ENCODE data around the gene ATP6V1F. TPM values are rescaled to one million over a fixed set of nuclear protein-coding genes. Genes with fewer than 3 reads are reported as not detected.

Gene ATP6V1F
- total RNA-seq, 1 experiment from 2014 or later: 149 TPM

GRCh38 chr7:128895320-128895719, 32.7 kb downstream of the ATP6V1F start:
- H3K4me2 ChIP-seq (ENCODE audit: low read length): no peak overlapping the region
- ChIA-PET RAD21 (ENCODE audit: low non-redundant PET in 1 of 2, low total read pairs in 2 of 2, uncharacterized antibody in 2 of 2, unreplicated experiment in 2 of 2) (no interaction called here), CTCF (no interaction called here), POLR2A (no interaction called here)
- TF ChIP-seq EZH2 (IDR thresholded peaks at IDR 0.05): no peak
- no peak for TF ChIP-seq RAD21 (IDR thresholded peaks at IDR 0.05; ENCODE audit: low read depth)
- no peak for TF ChIP-seq EGR1 (IDR thresholded peaks at IDR 0.05; ENCODE audit: low read depth)
- no peak for TF ChIP-seq CBX3 (IDR thresholded peaks at IDR 0.05; ENCODE audit: low read depth)
- no peak for TF ChIP-seq REST (IDR thresholded peaks at IDR 0.05; ENCODE audit: low read depth)
- no peak for TF ChIP-seq CEBPB (IDR thresholded peaks at IDR 0.05; ENCODE audit: low read depth)
- no peak for TF ChIP-seq JUND (IDR thresholded peaks at IDR 0.05)
- TF ChIP-seq ZFX (IDR thresholded peaks at IDR 0.05): no peak
- TF ChIP-seq POLR2AphosphoS5 (IDR thresholded peaks at IDR 0.05; ENCODE audit: low read depth, low read length): no peak
- TF ChIP-seq ATF3 (IDR thresholded peaks at IDR 0.05): no peak
- TF ChIP-seq SRF (IDR thresholded peaks at IDR 0.05; ENCODE audit: low read depth): no peak
- TF ChIP-seq ELF1 (IDR thresholded peaks at IDR 0.05; ENCODE audit: borderline replicate concordance, low read depth): no peak
- TF ChIP-seq CTCF (IDR thresholded peaks at IDR 0.05 in 2 of 3, conservative IDR thresholded peaks at IDR 0.05 in 1 of 3; ENCODE audit: borderline replicate concordance in 1 of 3, insufficient read depth in 1 of 3, low read depth in 2 of 3, low read length in 2 of 3): no peak
- no peak for TF ChIP-seq ZBTB33 (IDR thresholded peaks at IDR 0.05; ENCODE audit: extremely low read depth, insufficient replicate concordance, low read length)
- TF ChIP-seq FOSL1 (IDR thresholded peaks at IDR 0.05; ENCODE audit: low read depth): no peak
- no peak for TF ChIP-seq ZNF274 (IDR thresholded peaks at IDR 0.05; ENCODE audit: low read depth, low read length)
- TF ChIP-seq POLR2A (IDR thresholded peaks at IDR 0.05; ENCODE audit: borderline replicate concordance, extremely low read depth, insufficient read depth, insufficient read length): no peak
- TF ChIP-seq EZH2phosphoT487 (IDR thresholded peaks at IDR 0.05; ENCODE audit: borderline replicate concordance): no peak
- no peak for TF ChIP-seq YY1 (IDR thresholded peaks at IDR 0.05; ENCODE audit: extremely low read depth, insufficient replicate concordance, low read depth, low read length)
- no peak overlapping the region for H3K4me3 ChIP-seq (replicated peaks in 1 of 2; ENCODE audit: low read depth in 1 of 2, low read length in 2 of 2)
- DNase-seq (ENCODE audit: low read depth, low spot score): no peak
- H3K4me1 ChIP-seq (ENCODE audit: control insufficient read depth in 1 of 2, insufficient read depth in 2 of 2, low read length in 2 of 2): peaks cover 27 to 53% of the 10 kb centered on the region in 2 experiments
- H3K9me2 ChIP-seq (ENCODE audit: insufficient read depth): no peaks in the 10 kb centered on the region
- no peak for ATAC-seq
- intact Hi-C loops (cut with micrococcal nuclease): no loop called here
- no peak overlapping the region for H2AFZ ChIP-seq (ENCODE audit: low read depth, low read length, poor library complexity, severe bottlenecking)
- no TSS peak for BruUV-seq (replicated peaks)
- no peaks in the 10 kb centered on the region for H3K79me2 ChIP-seq (ENCODE audit: insufficient read depth, low read length)
- no peaks in the 10 kb centered on the region for H3K36me3 ChIP-seq (ENCODE audit: control insufficient read depth in 1 of 2, insufficient read depth in 2 of 2, low read length in 2 of 2)
- H3K9ac ChIP-seq (ENCODE audit: low read length): no peak overlapping the region
- H3K9me3 ChIP-seq (ENCODE audit: control insufficient read depth in 1 of 2, insufficient read depth in 1 of 2, low read depth in 1 of 2, low read length in 2 of 2): no peaks in the 10 kb centered on the region
- no peaks in the 10 kb centered on the region for H3K27me3 ChIP-seq (ENCODE audit: insufficient read depth, low read length)
- H4K20me1 ChIP-seq (ENCODE audit: insufficient read depth): no peaks in the 10 kb centered on the region
- H3K27ac ChIP-seq (ENCODE audit: low read depth, low read length): no peak overlapping the region
